ENCODE results near the gene COL4A6.

The COL4A6 gene

DNA sequence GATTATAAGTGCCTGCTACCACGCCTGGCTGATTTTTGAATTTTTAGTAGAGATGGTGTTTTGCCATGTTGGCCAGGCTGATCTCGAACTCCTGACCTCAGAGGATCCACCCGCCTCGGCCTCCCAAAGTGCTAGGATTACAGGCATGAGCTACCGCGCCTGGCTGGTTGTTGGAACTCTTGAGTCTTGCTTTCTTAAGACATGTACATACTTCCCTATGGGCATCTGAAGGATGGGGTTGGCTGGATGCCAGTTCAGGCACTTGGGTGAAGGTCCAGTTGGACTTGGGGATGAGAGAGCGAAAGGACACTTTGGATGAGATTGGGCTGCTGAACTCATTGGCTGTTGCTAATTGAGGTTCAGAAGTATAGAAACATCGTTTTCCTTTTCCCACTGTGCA is 306.2 kb downstream of the COL4A6 start:
- H2BK15ac ChIP-seq (replicated peaks; ENCODE audit: low read depth) = no peak overlapping the region
- H3K4me1 ChIP-seq (ENCODE audit: control insufficient read depth, low read depth, low read length) = no peaks in the 10 kb centered on the region
- no peak overlapping the region for H3K4me3 ChIP-seq (ENCODE audit: low read length)
- no peak overlapping the region for H3K56ac ChIP-seq (ENCODE audit: low read length)
- no peak overlapping the region for H3K18ac ChIP-seq (ENCODE audit: low read length)
- H3K23ac ChIP-seq (ENCODE audit: low read length) = no peak overlapping the region
- H2BK5ac ChIP-seq (ENCODE audit: low read length) = no peak overlapping the region
- WGBS (ENCODE audit: extremely low coverage, insufficient coverage, low lambda C conversion rate) = no CpG with 5 or more reads among the region's 8 CpGs
- no peak overlapping the region for H2BK120ac ChIP-seq (ENCODE audit: low read depth, low read length)
- no peak overlapping the region for H3K9ac ChIP-seq (ENCODE audit: low read length)
- no peak overlapping the region for H4K8ac ChIP-seq (ENCODE audit: low read depth, low read length)
- H2AK5ac ChIP-seq (ENCODE audit: low read length) = no peak overlapping the region
- no peaks in the 10 kb centered on the region for H3K79me2 ChIP-seq (ENCODE audit: control insufficient read depth, insufficient read depth, low read length)
- H3K4ac ChIP-seq (ENCODE audit: low read depth, low read length) = no peak overlapping the region
- no peak overlapping the region for H3K27ac ChIP-seq (ENCODE audit: low read depth, low read length)
- no peak for DNase-seq
- no peak overlapping the region for H4K5ac ChIP-seq (ENCODE audit: low read length)
- H3K36me3 ChIP-seq (ENCODE audit: control insufficient read depth, insufficient read depth, low read length) = no peaks in the 10 kb centered on the region
- H3K79me1 ChIP-seq (ENCODE audit: low read length) = no peaks in the 10 kb centered on the region
- no peaks in the 10 kb centered on the region for H3K27me3 ChIP-seq (ENCODE audit: insufficient read depth, low read length, poor library complexity)
- no peak overlapping the region for H3K4me2 ChIP-seq (ENCODE audit: low read length)

DNA sequence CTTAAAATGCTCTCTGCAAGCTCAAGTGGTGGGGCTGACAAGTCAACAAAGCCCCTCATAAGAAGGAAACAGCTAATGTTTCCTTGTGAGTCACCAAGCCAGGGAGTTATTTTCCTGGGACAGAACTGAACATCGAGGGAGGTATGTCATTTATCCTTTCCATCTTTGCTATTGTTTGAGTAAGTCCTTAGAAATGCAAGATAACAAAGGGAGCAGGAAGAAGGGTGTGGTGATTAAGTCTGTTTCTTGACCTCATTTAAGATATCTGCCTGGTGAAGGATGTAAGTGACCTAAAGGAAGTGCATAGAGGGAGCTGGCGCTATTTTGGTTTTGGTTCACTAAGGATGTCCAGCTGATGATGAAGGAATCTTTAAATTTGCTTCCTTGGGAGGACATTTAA is 306.8 kb downstream of the COL4A6 start:
- Histone ChIP-seq H3K4ac (ENCODE audit: low read depth, low read length) (no peak overlapping the region), H3K9ac (ENCODE audit: low read length) (no peak overlapping the region), H3K79me2 (ENCODE audit: control insufficient read depth, insufficient read depth, low read length) (no peaks in the 10 kb centered on the region), H3K27me3 (ENCODE audit: insufficient read depth, low read length, poor library complexity) (no peaks in the 10 kb centered on the region), H3K79me1 (ENCODE audit: low read length) (no peaks in the 10 kb centered on the region), H3K18ac (ENCODE audit: low read length) (no peak overlapping the region), H2AK5ac (ENCODE audit: low read length) (no peak overlapping the region), H2BK5ac (ENCODE audit: low read length) (no peak overlapping the region), H4K8ac (ENCODE audit: low read depth, low read length) (no peak overlapping the region), H2BK15ac (replicated peaks; ENCODE audit: low read depth) (no peak overlapping the region), H3K4me3 (ENCODE audit: low read length) (no peak overlapping the region), H3K4me2 (ENCODE audit: low read length) (no peak overlapping the region), H3K23ac (ENCODE audit: low read length) (no peak overlapping the region), H3K4me1 (ENCODE audit: control insufficient read depth, low read depth, low read length) (no peaks in the 10 kb centered on the region), H3K27ac (ENCODE audit: low read depth, low read length) (no peak overlapping the region), H3K36me3 (ENCODE audit: control insufficient read depth, insufficient read depth, low read length) (no peaks in the 10 kb centered on the region), H4K5ac (ENCODE audit: low read length) (no peak overlapping the region), H2BK120ac (ENCODE audit: low read depth, low read length) (no peak overlapping the region), H3K56ac (ENCODE audit: low read length) (no peak overlapping the region)
- WGBS (ENCODE audit: extremely low coverage, insufficient coverage, low lambda C conversion rate) = no CpG with 5 or more reads among the region's 2 CpGs
- DNase-seq = peak; percentile 11

DNA sequence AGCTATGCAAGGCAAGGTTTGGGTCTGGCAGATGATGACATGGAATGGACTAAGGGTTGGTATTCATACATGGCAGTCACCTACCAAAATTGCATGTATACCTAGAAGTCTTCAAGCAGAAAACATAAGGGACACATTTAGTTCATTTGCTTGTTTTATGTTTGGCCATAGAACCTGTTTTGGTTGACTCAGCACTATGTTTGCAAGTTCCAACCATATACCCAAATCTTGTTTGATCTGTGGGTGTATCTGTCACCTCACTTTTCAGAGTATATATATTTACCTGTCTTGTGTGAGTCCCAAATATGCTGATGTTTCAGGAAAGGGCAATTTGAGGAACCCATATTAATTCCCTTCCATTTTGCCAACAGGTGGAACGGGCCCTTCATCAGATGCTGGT is 307.3 kb downstream of the COL4A6 start:
- no peak overlapping the region for H3K23ac ChIP-seq (ENCODE audit: low read length)
- H3K9ac ChIP-seq (ENCODE audit: low read length) = no peak overlapping the region
- no peak overlapping the region for H2BK120ac ChIP-seq (ENCODE audit: low read depth, low read length)
- H3K79me2 ChIP-seq (ENCODE audit: control insufficient read depth, insufficient read depth, low read length) = no peaks in the 10 kb centered on the region
- no peak for DNase-seq
- no peak overlapping the region for H4K8ac ChIP-seq (ENCODE audit: low read depth, low read length)
- no peaks in the 10 kb centered on the region for H3K79me1 ChIP-seq (ENCODE audit: low read length)
- H3K56ac ChIP-seq (ENCODE audit: low read length) = no peak overlapping the region
- no peak overlapping the region for H3K4me2 ChIP-seq (ENCODE audit: low read length)
- H3K4me1 ChIP-seq (ENCODE audit: control insufficient read depth, low read depth, low read length) = no peaks in the 10 kb centered on the region
- H2BK5ac ChIP-seq (ENCODE audit: low read length) = no peak overlapping the region
- no peaks in the 10 kb centered on the region for H3K36me3 ChIP-seq (ENCODE audit: control insufficient read depth, insufficient read depth, low read length)
- no CpG with 5 or more reads among the region's 1 CpG for WGBS (ENCODE audit: extremely low coverage, insufficient coverage, low lambda C conversion rate)
- H3K4me3 ChIP-seq (ENCODE audit: low read length) = no peak overlapping the region
- H4K5ac ChIP-seq (ENCODE audit: low read length) = no peak overlapping the region
- H3K4ac ChIP-seq (ENCODE audit: low read depth, low read length) = no peak overlapping the region
- no peak overlapping the region for H3K27ac ChIP-seq (ENCODE audit: low read depth, low read length)
- H3K18ac ChIP-seq (ENCODE audit: low read length) = no peak overlapping the region
- H2AK5ac ChIP-seq (ENCODE audit: low read length) = no peak overlapping the region
- H2BK15ac ChIP-seq (replicated peaks; ENCODE audit: low read depth) = no peak overlapping the region
- no peaks in the 10 kb centered on the region for H3K27me3 ChIP-seq (ENCODE audit: insufficient read depth, low read length, poor library complexity)

DNA sequence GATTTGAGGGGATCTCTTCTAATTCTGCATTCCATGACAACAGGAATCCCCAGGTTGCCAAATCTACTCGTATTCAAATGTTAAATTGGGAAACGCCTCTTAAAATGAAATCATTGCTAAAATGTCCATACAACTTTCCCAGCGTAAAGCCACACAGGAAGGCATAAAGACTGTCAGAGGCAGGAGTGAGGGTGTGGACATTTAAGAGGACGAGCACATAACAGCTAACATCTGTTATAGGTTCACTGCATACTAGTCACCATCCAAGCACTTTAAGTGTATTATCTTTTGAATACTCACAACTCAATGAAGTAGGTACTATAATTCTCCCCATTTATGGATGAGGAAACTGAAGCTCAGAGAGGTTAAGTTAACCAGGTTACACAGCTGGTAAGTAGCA is 311.1 kb downstream of the COL4A6 start:
- Histone ChIP-seq H2BK120ac (ENCODE audit: low read depth, low read length) (no peak overlapping the region), H3K4me1 (ENCODE audit: control insufficient read depth, low read depth, low read length) (no peaks in the 10 kb centered on the region), H3K4me2 (ENCODE audit: low read length) (no peak overlapping the region), H3K4ac (ENCODE audit: low read depth, low read length) (no peak overlapping the region), H3K9ac (ENCODE audit: low read length) (no peak overlapping the region), H3K27ac (ENCODE audit: low read depth, low read length) (no peak overlapping the region), H3K79me2 (ENCODE audit: control insufficient read depth, insufficient read depth, low read length) (no peaks in the 10 kb centered on the region), H4K5ac (ENCODE audit: low read length) (no peak overlapping the region), H3K4me3 (ENCODE audit: low read length) (no peak overlapping the region), H3K36me3 (ENCODE audit: control insufficient read depth, insufficient read depth, low read length) (no peaks in the 10 kb centered on the region), H3K56ac (ENCODE audit: low read length) (no peak overlapping the region), H2BK5ac (ENCODE audit: low read length) (no peak overlapping the region), H3K79me1 (ENCODE audit: low read length) (no peaks in the 10 kb centered on the region), H2BK15ac (replicated peaks; ENCODE audit: low read depth) (no peak overlapping the region), H3K23ac (ENCODE audit: low read length) (no peak overlapping the region), H2AK5ac (ENCODE audit: low read length) (no peak overlapping the region), H3K18ac (ENCODE audit: low read length) (no peak overlapping the region), H3K27me3 (ENCODE audit: insufficient read depth, low read length, poor library complexity) (no peaks in the 10 kb centered on the region), H4K8ac (ENCODE audit: low read depth, low read length) (no peak overlapping the region)
- no CpG with 5 or more reads among the region's 4 CpGs for WGBS (ENCODE audit: extremely low coverage, insufficient coverage, low lambda C conversion rate)
- DNase-seq = no peak

DNA sequence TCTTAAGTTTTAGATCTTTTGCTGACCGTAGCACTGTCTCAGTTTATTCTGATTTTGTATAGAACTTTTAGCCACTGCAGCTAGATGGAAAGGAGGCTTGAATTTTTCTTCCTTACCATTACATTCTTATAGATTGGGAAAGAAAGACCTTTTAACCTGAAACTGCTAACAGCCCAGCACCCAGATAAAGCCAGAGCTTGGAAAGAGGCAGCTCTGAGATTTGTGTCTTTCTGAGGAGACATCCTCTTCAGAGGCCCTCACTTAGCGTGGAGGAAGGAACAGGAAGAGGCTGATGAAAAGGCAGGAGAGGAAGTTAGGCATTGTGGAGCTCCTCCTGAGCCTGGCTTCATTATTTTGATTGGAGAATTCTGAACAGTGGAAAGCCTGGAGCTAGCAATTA is 311.6 kb downstream of the COL4A6 start:
- H4K5ac ChIP-seq (ENCODE audit: low read length) = no peak overlapping the region
- H2BK120ac ChIP-seq (ENCODE audit: low read depth, low read length) = no peak overlapping the region
- H3K18ac ChIP-seq (ENCODE audit: low read length) = no peak overlapping the region
- no peak overlapping the region for H3K4me2 ChIP-seq (ENCODE audit: low read length)
- no peak overlapping the region for H3K4me3 ChIP-seq (ENCODE audit: low read length)
- no peak overlapping the region for H3K27ac ChIP-seq (ENCODE audit: low read depth, low read length)
- no peak overlapping the region for H3K56ac ChIP-seq (ENCODE audit: low read length)
- no peak overlapping the region for H3K4ac ChIP-seq (ENCODE audit: low read depth, low read length)
- WGBS (ENCODE audit: extremely low coverage, insufficient coverage, low lambda C conversion rate) = no CpG with 5 or more reads among the region's 2 CpGs
- no peaks in the 10 kb centered on the region for H3K27me3 ChIP-seq (ENCODE audit: insufficient read depth, low read length, poor library complexity)
- H3K79me1 ChIP-seq (ENCODE audit: low read length) = no peaks in the 10 kb centered on the region
- H2BK15ac ChIP-seq (replicated peaks; ENCODE audit: low read depth) = no peak overlapping the region
- H3K23ac ChIP-seq (ENCODE audit: low read length) = no peak overlapping the region
- DNase-seq = no peak
- H3K79me2 ChIP-seq (ENCODE audit: control insufficient read depth, insufficient read depth, low read length) = no peaks in the 10 kb centered on the region
- H3K36me3 ChIP-seq (ENCODE audit: control insufficient read depth, insufficient read depth, low read length) = no peaks in the 10 kb centered on the region
- no peak overlapping the region for H2BK5ac ChIP-seq (ENCODE audit: low read length)
- no peak overlapping the region for H2AK5ac ChIP-seq (ENCODE audit: low read length)
- H3K4me1 ChIP-seq (ENCODE audit: control insufficient read depth, low read depth, low read length) = no peaks in the 10 kb centered on the region
- H3K9ac ChIP-seq (ENCODE audit: low read length) = no peak overlapping the region
- no peak overlapping the region for H4K8ac ChIP-seq (ENCODE audit: low read depth, low read length)

DNA sequence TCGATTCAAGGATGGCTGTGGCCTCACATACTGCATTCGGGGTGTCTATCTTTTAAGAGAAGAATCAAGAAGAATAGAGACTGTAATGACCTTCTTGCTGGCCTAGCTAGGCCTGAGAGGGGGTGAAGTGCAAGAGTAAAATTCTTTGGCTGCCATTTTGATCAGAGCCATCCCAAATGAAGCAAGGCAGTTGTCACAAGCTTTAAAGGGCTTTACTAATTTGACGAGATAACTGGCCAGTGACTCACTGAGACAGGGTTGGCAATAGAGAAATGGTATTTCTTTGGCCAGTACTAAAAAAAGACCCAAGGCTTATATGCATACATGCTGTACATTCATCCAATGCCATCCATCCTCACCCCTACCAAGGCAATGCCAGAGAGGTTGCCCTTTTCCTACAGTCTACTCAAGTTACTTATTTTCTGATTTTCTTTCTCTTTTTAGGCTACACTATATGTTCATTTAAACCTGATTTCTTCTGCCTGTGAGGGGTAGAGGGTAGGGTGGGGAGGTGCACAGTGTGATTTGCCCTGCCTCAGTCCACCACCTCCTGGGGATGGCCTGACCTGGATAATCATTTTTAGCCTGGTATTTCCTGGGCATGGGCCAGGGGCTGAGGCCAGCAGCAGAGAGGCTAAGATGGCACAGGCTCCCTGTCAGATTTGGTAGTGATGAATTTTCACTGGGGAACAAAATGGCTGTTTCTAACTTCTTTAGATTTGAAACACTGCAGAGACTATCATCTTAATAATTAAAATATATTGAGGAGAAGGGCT is 314.4 kb downstream of the COL4A6 start:
- Histone ChIP-seq H3K79me2 (ENCODE audit: control insufficient read depth, insufficient read depth, low read length) (no peaks in the 10 kb centered on the region), H3K18ac (ENCODE audit: low read length) (no peak overlapping the region), H3K4ac (ENCODE audit: low read depth, low read length) (no peak overlapping the region), H3K79me1 (ENCODE audit: low read length) (no peaks in the 10 kb centered on the region), H4K8ac (ENCODE audit: low read depth, low read length) (no peak overlapping the region), H3K36me3 (ENCODE audit: control insufficient read depth, insufficient read depth, low read length) (no peaks in the 10 kb centered on the region), H4K5ac (ENCODE audit: low read length) (no peak overlapping the region), H2BK5ac (ENCODE audit: low read length) (no peak overlapping the region), H3K4me1 (ENCODE audit: control insufficient read depth, low read depth, low read length) (no peaks in the 10 kb centered on the region), H3K9ac (ENCODE audit: low read length) (no peak overlapping the region), H2AK5ac (ENCODE audit: low read length) (no peak overlapping the region), H3K4me2 (ENCODE audit: low read length) (no peak overlapping the region), H3K27ac (ENCODE audit: low read depth, low read length) (no peak overlapping the region), H3K56ac (ENCODE audit: low read length) (no peak overlapping the region), H3K27me3 (ENCODE audit: insufficient read depth, low read length, poor library complexity) (no peaks in the 10 kb centered on the region), H2BK120ac (ENCODE audit: low read depth, low read length) (no peak overlapping the region), H2BK15ac (replicated peaks; ENCODE audit: low read depth) (no peak overlapping the region), H3K23ac (ENCODE audit: low read length) (no peak overlapping the region), H3K4me3 (ENCODE audit: low read length) (no peak overlapping the region)
- no peak for DNase-seq
- no CpG with 5 or more reads among the region's 3 CpGs for WGBS (ENCODE audit: extremely low coverage, insufficient coverage, low lambda C conversion rate)

Measured in mesendoderm (in vitro differentiated cells).